Activated naive CD8-positive, alpha-beta T cell (primary cell): ENCODE data around the gene COL21A1.

Experiments used
- H3K27ac Mint-ChIP-seq: one replicate; pipeline ENCODE4 v1.8.0; 2021; ENCODE audit warnings: mixed read lengths
- H3K27me3 Mint-ChIP-seq: one replicate; pipeline ENCODE4 v1.8.0; 2021; ENCODE audit warnings: mixed read lengths
- H3K36me3 Mint-ChIP-seq: one replicate; pipeline ENCODE4 v1.8.0; 2021; ENCODE audit warnings: mixed read lengths
- H3K4me1 Mint-ChIP-seq: one replicate; pipeline ENCODE4 v1.8.0; 2021; ENCODE audit warnings: low read depth, mixed read lengths
- H3K4me3 Mint-ChIP-seq: one replicate; pipeline ENCODE4 v1.8.0; 2021; ENCODE audit warnings: mild to moderate bottlenecking, mixed read lengths
- H3K9me3 Mint-ChIP-seq: one replicate; pipeline ENCODE4 v1.8.0; 2021; ENCODE audit warnings: low read depth, mixed read lengths

COL21A1 gene

DNA sequence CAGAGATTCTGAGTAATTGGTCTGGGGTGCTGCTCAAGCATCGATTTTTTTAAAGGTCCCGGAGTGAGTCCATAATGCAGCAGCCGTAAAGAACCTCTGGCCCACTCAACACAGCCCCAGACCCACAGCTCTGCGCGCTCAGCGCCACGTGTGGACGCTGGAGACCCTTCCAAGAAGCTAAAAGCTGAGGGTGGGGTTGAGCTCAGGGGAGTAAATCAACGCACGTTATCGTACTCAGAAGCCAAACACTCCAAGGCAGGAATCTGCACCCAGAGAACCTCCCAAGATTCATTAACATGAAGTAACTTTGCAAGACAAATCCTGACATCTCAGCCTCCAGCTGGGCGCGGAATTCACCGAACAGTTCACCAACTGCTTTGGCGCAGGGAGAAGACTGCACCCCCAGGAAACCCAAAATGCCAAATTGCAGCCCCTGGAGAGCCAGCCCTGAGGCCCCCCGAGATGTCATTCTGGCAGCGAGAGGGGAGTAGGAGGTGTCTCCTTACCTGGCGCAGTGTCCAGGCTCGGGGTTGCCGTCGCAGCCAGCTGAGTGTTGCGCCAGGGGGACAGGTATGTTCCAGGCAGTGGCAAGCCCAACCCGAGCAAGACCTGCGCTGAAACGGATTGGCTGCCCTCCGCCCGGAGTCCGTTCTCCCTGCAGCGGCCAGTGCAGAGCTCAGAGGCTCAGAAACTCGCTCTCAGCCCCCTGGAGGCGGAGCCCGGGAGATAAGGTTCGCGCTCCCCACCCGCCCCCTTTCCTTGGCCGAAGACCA lies at the start of gene COL21A1:
Gene COL21A1, minus strand, starts transcription at position 700 of the 773 bp plus-strand sequence. CDS start 64,962 bp downstream, outside the sequence.
- Mint-ChIP-seq H3K27me3 (peaks cover 4% of the 10 kb centered on the region), H3K36me3 (no peaks in the 10 kb centered on the region), H3K27ac (no peak within 1 kb of the TSS), H3K4me3 (no peak within 1 kb of the TSS), H3K4me1 (no peaks in the 10 kb centered on the region), H3K9me3 (peaks cover 3% of the 10 kb centered on the region)

DNA sequence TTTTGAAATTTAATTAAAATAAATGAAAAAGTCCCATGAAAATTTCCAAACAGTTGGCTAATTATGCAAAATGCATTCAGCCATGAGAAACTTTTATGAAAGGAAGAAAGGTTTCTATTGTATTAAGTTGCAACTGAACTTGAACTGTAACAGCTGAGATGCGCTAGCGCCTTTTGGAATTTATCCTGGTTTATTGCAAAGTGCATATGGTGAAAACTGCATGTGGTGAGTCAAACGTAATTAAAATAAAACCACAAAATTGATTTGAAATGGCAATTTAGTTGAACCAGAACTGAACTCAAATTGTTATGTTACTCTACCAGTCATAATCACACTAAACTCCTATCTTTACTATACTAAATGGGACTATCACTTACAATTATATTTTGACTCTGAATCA lies 46.4 kb upstream of the COL21A1 start:
- Mint-ChIP-seq H3K27ac (no peak overlapping the region), H3K4me1 (no peaks in the 10 kb centered on the region), H3K36me3 (no peaks in the 10 kb centered on the region), H3K27me3 (no peaks in the 10 kb centered on the region), H3K4me3 (no peak overlapping the region), H3K9me3 (no peaks in the 10 kb centered on the region)

- H3K36me3 Mint-ChIP-seq: no peaks in the 10 kb centered on the region
- H3K9me3 Mint-ChIP-seq: no peaks in the 10 kb centered on the region
- no peak overlapping the region for H3K4me3 Mint-ChIP-seq
- H3K27ac Mint-ChIP-seq: no peak overlapping the region
- no peaks in the 10 kb centered on the region for H3K4me1 Mint-ChIP-seq
- no peaks in the 10 kb centered on the region for H3K27me3 Mint-ChIP-seq
Measured at GRCh38 chr6:56292505-56293181, 45.3 kb upstream of the COL21A1 start.

GRCh38 chr6:56291302-56291917 lies 44.0 kb upstream of the COL21A1 start:
- Mint-ChIP-seq H3K9me3 (no peaks in the 10 kb centered on the region), H3K4me1 (no peaks in the 10 kb centered on the region), H3K4me3 (no peak overlapping the region), H3K27ac (no peak overlapping the region), H3K27me3 (no peaks in the 10 kb centered on the region), H3K36me3 (no peaks in the 10 kb centered on the region)

DNA sequence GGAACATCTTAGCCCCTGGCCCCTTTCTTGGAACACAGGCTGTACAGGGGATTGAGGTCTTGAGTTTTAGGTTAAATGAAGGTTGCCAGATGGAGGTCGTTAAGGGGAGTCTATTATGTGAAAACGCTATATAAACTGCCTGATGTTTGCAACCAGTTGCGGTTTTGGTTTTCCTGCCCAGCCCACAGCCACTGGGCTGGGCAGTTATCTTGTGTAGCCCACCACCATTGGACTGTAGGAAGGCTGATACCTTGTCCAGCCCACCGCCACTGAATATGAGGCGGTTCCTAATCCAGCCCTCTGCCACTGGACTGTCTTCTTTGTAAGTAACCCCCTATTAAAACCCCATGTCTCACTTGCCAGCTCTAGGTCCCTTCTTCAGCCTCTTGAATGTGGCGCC lies 42.3 kb upstream of the COL21A1 start:
- H3K27me3 Mint-ChIP-seq: peaks cover under 1% of the 10 kb centered on the region
- H3K36me3 Mint-ChIP-seq: no peaks in the 10 kb centered on the region
- no peak overlapping the region for H3K4me3 Mint-ChIP-seq
- no peak overlapping the region for H3K27ac Mint-ChIP-seq
- no peaks in the 10 kb centered on the region for H3K9me3 Mint-ChIP-seq
- no peaks in the 10 kb centered on the region for H3K4me1 Mint-ChIP-seq

DNA sequence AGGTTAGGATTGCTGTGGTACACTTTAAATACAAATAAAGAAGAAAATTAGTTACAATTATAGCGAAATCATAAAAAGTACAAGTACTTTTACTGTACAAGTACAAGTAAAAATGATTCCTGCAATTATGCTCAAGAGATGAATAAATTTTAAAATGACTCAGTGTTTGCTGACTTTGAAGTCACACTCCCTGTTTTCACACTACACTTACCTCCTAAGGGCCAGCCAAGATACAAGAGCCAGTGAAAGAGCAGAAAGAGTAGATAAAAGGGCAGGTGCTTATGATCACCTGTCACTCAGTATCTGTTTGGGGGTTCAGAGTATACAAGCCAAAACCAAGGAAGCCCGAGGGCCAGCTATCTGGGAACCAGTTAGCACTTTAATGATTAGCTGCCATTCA lies 41.0 kb upstream of the COL21A1 start:
- no peaks in the 10 kb centered on the region for H3K4me1 Mint-ChIP-seq
- H3K4me3 Mint-ChIP-seq: no peak overlapping the region
- no peaks in the 10 kb centered on the region for H3K9me3 Mint-ChIP-seq
- H3K27me3 Mint-ChIP-seq: peaks cover 3% of the 10 kb centered on the region
- no peak overlapping the region for H3K27ac Mint-ChIP-seq
- no peaks in the 10 kb centered on the region for H3K36me3 Mint-ChIP-seq

GRCh38 chr6:56282391-56282790 lies 35.0 kb upstream of the COL21A1 start:
- peaks cover 3% of the 10 kb centered on the region for H3K27me3 Mint-ChIP-seq
- no peak overlapping the region for H3K27ac Mint-ChIP-seq
- no peak overlapping the region for H3K4me3 Mint-ChIP-seq
- peaks cover 8% of the 10 kb centered on the region for H3K9me3 Mint-ChIP-seq
- H3K4me1 Mint-ChIP-seq: no peaks in the 10 kb centered on the region
- no peaks in the 10 kb centered on the region for H3K36me3 Mint-ChIP-seq

DNA sequence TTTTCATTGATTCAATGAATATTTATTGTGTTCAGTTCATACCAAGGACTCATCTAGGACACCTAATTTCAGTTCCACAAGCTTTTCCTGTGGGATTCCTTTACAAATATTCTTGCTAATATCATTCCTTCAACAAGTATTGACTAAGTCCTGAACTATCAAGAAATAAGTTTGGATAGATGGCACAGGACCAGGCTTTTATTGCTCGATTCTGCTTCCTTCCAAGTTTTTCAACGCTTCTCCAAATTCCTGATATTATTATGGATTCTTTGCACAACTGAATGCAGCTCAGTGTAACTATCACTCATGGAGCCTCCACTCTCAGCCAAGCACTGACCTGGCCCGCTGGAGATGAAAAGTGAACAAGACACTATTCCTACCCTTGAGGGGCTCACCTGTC lies 32.7 kb upstream of the COL21A1 start:
- Mint-ChIP-seq H3K27me3 (peaks cover 3% of the 10 kb centered on the region), H3K27ac (no peak overlapping the region), H3K36me3 (no peaks in the 10 kb centered on the region), H3K4me1 (no peaks in the 10 kb centered on the region), H3K9me3 (peaks cover 11% of the 10 kb centered on the region), H3K4me3 (no peak overlapping the region)

GRCh38 chr6:56279331-56280080 lies 32.1 kb upstream of the COL21A1 start:
- H3K27ac Mint-ChIP-seq: no peak overlapping the region
- peaks cover 2% of the 10 kb centered on the region for H3K27me3 Mint-ChIP-seq
- H3K4me1 Mint-ChIP-seq: no peaks in the 10 kb centered on the region
- H3K9me3 Mint-ChIP-seq: peaks cover 11% of the 10 kb centered on the region
- no peaks in the 10 kb centered on the region for H3K36me3 Mint-ChIP-seq
- no peak overlapping the region for H3K4me3 Mint-ChIP-seq

GRCh38 chr6:56278171-56278591 lies 30.8 kb upstream of the COL21A1 start:
- Mint-ChIP-seq H3K27ac (no peak overlapping the region), H3K36me3 (no peaks in the 10 kb centered on the region), H3K27me3 (no peaks in the 10 kb centered on the region), H3K4me3 (no peak overlapping the region), H3K4me1 (no peaks in the 10 kb centered on the region), H3K9me3 (peaks cover 11% of the 10 kb centered on the region)

DNA sequence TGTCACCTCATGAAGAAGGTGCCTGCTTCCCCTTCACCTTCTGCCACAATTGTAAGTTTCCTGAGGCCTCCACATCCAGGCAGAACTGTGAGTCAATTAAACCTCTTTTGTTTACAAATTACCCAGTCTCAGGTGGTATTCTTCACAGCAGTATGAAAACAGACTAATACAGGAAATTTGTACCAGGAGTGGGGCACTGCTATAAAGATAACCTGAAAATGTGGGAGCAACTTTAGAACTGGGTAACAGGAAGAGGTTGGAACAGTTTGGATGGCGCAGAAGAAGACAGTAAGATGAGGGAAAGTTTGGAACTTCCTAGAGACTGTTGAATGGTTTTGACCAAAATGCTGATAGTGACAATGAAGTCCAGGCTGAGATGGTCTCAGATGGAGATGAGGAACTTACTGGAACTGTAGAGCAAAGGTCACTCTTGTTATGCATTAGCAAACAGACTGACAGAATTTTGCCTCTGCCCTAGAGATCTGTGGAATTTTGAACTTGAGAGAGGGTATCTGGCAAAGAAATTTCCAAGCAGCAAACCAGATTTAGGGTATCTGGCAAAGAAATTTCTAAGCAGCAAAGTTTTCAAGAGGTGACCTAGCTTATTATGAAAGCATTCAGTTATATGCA lies 23.5 kb upstream of the COL21A1 start:
- Mint-ChIP-seq H3K36me3 (no peaks in the 10 kb centered on the region), H3K4me1 (no peaks in the 10 kb centered on the region), H3K27me3 (no peaks in the 10 kb centered on the region), H3K4me3 (no peak overlapping the region), H3K9me3 (peaks cover 15% of the 10 kb centered on the region), H3K27ac (no peak overlapping the region)

DNA sequence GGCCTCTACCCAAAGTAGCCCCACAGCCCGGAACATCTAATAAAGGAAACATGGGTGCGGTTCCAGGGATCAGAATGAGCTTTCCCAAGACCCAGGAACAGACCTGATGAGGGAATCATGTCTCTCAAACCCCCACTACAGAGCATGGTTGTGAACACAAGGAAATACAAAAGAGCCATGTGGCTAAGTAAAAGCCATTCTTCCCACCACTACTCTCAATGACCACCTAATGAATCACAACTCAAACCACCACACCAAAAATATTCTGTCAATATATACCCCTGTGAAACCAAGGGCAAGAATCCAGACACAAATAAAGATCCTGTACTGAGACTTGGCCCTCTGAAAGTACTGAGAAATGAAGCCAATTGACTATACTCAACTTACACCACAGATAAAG lies 20.9 kb upstream of the COL21A1 start:
- Mint-ChIP-seq H3K27me3 (no peaks in the 10 kb centered on the region), H3K36me3 (no peaks in the 10 kb centered on the region), H3K9me3 (peaks cover 13% of the 10 kb centered on the region), H3K27ac (no peak overlapping the region), H3K4me3 (no peak overlapping the region), H3K4me1 (no peaks in the 10 kb centered on the region)

DNA sequence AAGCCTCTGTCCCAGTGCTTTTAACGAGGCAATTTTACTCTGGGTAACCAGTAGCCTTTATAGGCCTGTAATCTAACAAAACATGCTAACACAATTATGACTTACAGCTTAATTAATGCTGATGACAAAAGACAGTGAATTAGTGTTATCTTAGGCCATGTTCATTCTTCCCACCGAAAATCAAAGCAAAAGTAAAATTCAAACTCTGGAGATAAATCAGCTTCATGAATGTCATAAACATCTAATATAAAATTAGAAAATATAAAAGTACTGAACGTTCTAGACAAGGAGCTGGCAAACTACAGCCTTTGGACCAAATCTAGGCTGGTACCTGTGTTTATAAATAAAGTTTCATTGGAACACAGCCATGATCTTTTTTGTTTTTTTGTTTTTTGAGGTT lies 18.6 kb upstream of the COL21A1 start:
- H3K4me3 Mint-ChIP-seq: no peak overlapping the region
- no peak overlapping the region for H3K27ac Mint-ChIP-seq
- no peaks in the 10 kb centered on the region for H3K4me1 Mint-ChIP-seq
- no peaks in the 10 kb centered on the region for H3K36me3 Mint-ChIP-seq
- peaks cover 10% of the 10 kb centered on the region for H3K9me3 Mint-ChIP-seq
- H3K27me3 Mint-ChIP-seq: no peaks in the 10 kb centered on the region

GRCh38 chr6:56263596-56264315 lies 16.4 kb upstream of the COL21A1 start:
- Mint-ChIP-seq H3K4me1 (no peaks in the 10 kb centered on the region), H3K27ac (no peak overlapping the region), H3K27me3 (no peaks in the 10 kb centered on the region), H3K36me3 (no peaks in the 10 kb centered on the region), H3K4me3 (no peak overlapping the region), H3K9me3 (peaks cover 4% of the 10 kb centered on the region)
